Measurements from ENCODE around the gene CBLN3. TPM values are rescaled to one million over a fixed set of nuclear protein-coding genes. Genes with fewer than 3 reads are reported as not detected.
"Not testable (repeated sequence)": the region's sequence is repeated elsewhere in the genome, so short reads cannot be mapped to it uniquely, and the experiment has no call there.

Gene CBLN3
- total RNA-seq, 1 experiment from 2014 or later = 1.0 TPM

- POLR2A ChIA-PET = no interaction called here
- intact Hi-C loops (cut with micrococcal nuclease; ENCODE audit: unreplicated experiment) = no loop called here
- BruUV-seq (replicated peaks) = no TSS peak
These were observed 40.8 kb downstream of the CBLN3 start for GRCh38 chr14:24388474-24389179.

GRCh38 chr14:24387579-24387978 is 41.9 kb downstream of the CBLN3 start:
- H3K36me3 ChIP-seq (ENCODE audit: control insufficient read depth, insufficient read depth, low read length); H3K27me3 ChIP-seq (ENCODE audit: control insufficient read depth, insufficient read depth, low read length); POLR2A ChIA-PET; intact Hi-C loops (cut with micrococcal nuclease; ENCODE audit: unreplicated experiment); H3K27ac ChIP-seq (ENCODE audit: low read length); in situ Hi-C loops (cut with HindIII; ENCODE audit: low pct_unique_long_range_greater_than_20kb, low sequenced_read_pairs); H3K4me3 ChIP-seq (ENCODE audit: low read depth in 2 of 2, low read length in 2 of 2); H3K9me3 ChIP-seq (ENCODE audit: control insufficient read depth, insufficient read depth, low read depth, low read length); H3K4me1 ChIP-seq (ENCODE audit: control insufficient read depth, insufficient read depth, low read length); ATAC-seq; BruUV-seq (replicated peaks); DNase-seq (ENCODE audit: low read depth, low spot score): not testable (repeated sequence)
- CTCF ChIA-PET = interaction anchor here (0.6 kb wide), 1 partner anchor 55 kb away, joined by 3 read pairs; no protein-coding TSS in a partner anchor

More at GRCh38 chr14:24388474-24389179, 40.8 kb downstream of the CBLN3 start:
- DNase-seq (ENCODE audit: low read depth, low spot score) (no peak), ATAC-seq (no peak)
- no peaks in the 10 kb centered on the region for H3K36me3 ChIP-seq (ENCODE audit: control insufficient read depth, insufficient read depth, low read length)
- no peaks in the 10 kb centered on the region for H3K9me3 ChIP-seq (ENCODE audit: control insufficient read depth, insufficient read depth, low read depth, low read length)
- in situ Hi-C loops (cut with HindIII; ENCODE audit: low pct_unique_long_range_greater_than_20kb, low sequenced_read_pairs) = no loop called here
- no peak overlapping the region for H3K27ac ChIP-seq (ENCODE audit: low read length)
- TF ChIP-seq CTCF (IDR thresholded peaks at IDR 0.05) (no peak), SIN3A (IDR thresholded peaks at IDR 0.05; ENCODE audit: borderline replicate concordance, insufficient read depth, low read depth, low read length) (no peak), POLR2AphosphoS5 (IDR thresholded peaks at IDR 0.05; ENCODE audit: low read depth, low read length) (no peak), TCF7L2 (IDR thresholded peaks at IDR 0.05; ENCODE audit: low read depth, low read length) (no peak)
- TF ChIP-seq, protein P1, sequence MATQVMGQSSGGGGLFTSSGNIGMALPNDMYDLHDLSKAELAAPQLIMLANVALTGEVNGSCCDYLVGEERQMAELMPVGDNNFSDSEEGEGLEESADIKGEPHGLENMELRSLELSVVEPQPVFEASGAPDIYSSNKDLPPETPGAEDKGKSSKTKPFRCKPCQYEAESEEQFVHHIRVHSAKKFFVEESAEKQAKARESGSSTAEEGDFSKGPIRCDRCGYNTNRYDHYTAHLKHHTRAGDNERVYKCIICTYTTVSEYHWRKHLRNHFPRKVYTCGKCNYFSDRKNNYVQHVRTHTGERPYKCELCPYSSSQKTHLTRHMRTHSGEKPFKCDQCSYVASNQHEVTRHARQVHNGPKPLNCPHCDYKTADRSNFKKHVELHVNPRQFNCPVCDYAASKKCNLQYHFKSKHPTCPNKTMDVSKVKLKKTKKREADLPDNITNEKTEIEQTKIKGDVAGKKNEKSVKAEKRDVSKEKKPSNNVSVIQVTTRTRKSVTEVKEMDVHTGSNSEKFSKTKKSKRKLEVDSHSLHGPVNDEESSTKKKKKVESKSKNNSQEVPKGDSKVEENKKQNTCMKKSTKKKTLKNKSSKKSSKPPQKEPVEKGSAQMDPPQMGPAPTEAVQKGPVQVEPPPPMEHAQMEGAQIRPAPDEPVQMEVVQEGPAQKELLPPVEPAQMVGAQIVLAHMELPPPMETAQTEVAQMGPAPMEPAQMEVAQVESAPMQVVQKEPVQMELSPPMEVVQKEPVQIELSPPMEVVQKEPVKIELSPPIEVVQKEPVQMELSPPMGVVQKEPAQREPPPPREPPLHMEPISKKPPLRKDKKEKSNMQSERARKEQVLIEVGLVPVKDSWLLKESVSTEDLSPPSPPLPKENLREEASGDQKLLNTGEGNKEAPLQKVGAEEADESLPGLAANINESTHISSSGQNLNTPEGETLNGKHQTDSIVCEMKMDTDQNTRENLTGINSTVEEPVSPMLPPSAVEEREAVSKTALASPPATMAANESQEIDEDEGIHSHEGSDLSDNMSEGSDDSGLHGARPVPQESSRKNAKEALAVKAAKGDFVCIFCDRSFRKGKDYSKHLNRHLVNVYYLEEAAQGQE (IDR thresholded peaks at IDR 0.05; ENCODE audit: insufficient read depth in 1 of 2, low read depth in 2 of 2, low read length in 1 of 2) = no peak
- peaks cover 2% of the 10 kb centered on the region; the same call in 1 of the 2 replicates for H3K27me3 ChIP-seq (ENCODE audit: control insufficient read depth, insufficient read depth, low read length)
- CTCF ChIA-PET = interaction anchor here (0.5 kb wide), 1 partner anchor 47 kb away, joined by 5 read pairs; no protein-coding TSS in a partner anchor
- H3K4me1 ChIP-seq (ENCODE audit: control insufficient read depth, insufficient read depth, low read length) = no peaks in the 10 kb centered on the region
- no peak overlapping the region for H3K4me3 ChIP-seq (ENCODE audit: low read depth in 2 of 2, low read length in 2 of 2)

DNA sequence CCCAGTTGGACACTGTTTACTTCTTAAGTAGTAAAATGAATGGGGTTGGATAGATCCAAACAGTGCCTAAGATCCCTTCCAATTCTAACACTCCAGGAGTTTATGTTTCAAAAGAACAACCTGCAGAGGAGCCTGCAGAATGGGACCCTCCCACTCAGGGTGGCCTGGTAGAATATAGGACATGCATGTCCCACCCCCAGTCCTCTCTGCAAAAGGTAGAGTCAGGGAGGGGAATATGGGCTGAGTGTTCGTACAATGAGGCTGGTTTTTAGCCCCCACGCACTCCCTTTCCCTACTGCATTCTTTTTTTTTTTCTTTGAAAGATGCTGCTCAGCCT is 42.5 kb downstream of the CBLN3 start:
- Histone ChIP-seq H3K4me3 (ENCODE audit: low read depth in 2 of 2, low read length in 2 of 2) (no peak overlapping the region), H3K27me3 (ENCODE audit: control insufficient read depth, insufficient read depth, low read length) (no peaks in the 10 kb centered on the region), H3K4me1 (ENCODE audit: control insufficient read depth, insufficient read depth, low read length) (no peaks in the 10 kb centered on the region), H3K9me3 (ENCODE audit: control insufficient read depth, insufficient read depth, low read depth, low read length) (no peaks in the 10 kb centered on the region), H3K27ac (ENCODE audit: low read length) (no peak overlapping the region), H3K36me3 (ENCODE audit: control insufficient read depth, insufficient read depth, low read length) (no peaks in the 10 kb centered on the region)
- intact Hi-C loops (cut with micrococcal nuclease; ENCODE audit: unreplicated experiment) = no loop called here
- TF ChIP-seq CTCF (IDR thresholded peaks at IDR 0.05) (no peak), POLR2AphosphoS5 (IDR thresholded peaks at IDR 0.05; ENCODE audit: low read depth, low read length) (no peak)
- POLR2A ChIA-PET = no interaction called here
- BruUV-seq (replicated peaks) = no TSS peak
- no peak for DNase-seq (ENCODE audit: low read depth, low spot score)
- CTCF ChIA-PET = interaction anchor here (0.6 kb wide), 1 partner anchor 55 kb away, joined by 3 read pairs; no protein-coding TSS in a partner anchor
- no peak for ATAC-seq
- in situ Hi-C loops (cut with HindIII; ENCODE audit: low pct_unique_long_range_greater_than_20kb, low sequenced_read_pairs) = no loop called here

Data from Panc1 (cell line).